Neural progenitor cell (in vitro differentiated cells): ENCODE measurements around the gene SH2D3C.

Source experiments
- EZH2 ChIP-seq: fragments of 200-600 bp; sonication (generic); IDR thresholded peaks from 2 replicates; pipeline ENCODE4 v1.6.1; 2017; ENCODE audit warnings: antibody characterized with exemption, mild to moderate bottlenecking, moderate library complexity
- TF ChIP-seq, protein P1 (sequence below): fragments of 200-600 bp; sonication (generic); IDR thresholded peaks from 2 replicates; pipeline ENCODE4 v1.5.1; 2017; ENCODE audit warnings: antibody characterized with exemption, mild to moderate bottlenecking

- TF ChIP-seq, protein P1, sequence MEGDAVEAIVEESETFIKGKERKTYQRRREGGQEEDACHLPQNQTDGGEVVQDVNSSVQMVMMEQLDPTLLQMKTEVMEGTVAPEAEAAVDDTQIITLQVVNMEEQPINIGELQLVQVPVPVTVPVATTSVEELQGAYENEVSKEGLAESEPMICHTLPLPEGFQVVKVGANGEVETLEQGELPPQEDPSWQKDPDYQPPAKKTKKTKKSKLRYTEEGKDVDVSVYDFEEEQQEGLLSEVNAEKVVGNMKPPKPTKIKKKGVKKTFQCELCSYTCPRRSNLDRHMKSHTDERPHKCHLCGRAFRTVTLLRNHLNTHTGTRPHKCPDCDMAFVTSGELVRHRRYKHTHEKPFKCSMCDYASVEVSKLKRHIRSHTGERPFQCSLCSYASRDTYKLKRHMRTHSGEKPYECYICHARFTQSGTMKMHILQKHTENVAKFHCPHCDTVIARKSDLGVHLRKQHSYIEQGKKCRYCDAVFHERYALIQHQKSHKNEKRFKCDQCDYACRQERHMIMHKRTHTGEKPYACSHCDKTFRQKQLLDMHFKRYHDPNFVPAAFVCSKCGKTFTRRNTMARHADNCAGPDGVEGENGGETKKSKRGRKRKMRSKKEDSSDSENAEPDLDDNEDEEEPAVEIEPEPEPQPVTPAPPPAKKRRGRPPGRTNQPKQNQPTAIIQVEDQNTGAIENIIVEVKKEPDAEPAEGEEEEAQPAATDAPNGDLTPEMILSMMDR = no peak
- TF ChIP-seq EZH2 = no peak
These were observed 80.9 kb downstream of the SH2D3C start for GRCh38 chr9:127697575-127697974.
